Prostate gland (tissue), 2 donors: ENCODE data around the gene GALNT14.

ENCODE experiments used
- POLR2A ChIP-seq: fragments of 450-650 bp; IDR thresholded peaks from one replicate; pipeline ENCODE4 v1.6.1; 2016; ENCODE audit warnings: antibody characterized with exemption, mild to moderate bottlenecking
- TF ChIP-seq, protein P1 (sequence below), 4 experiments: fragments of 200-600 bp in 2 of 4; fragments of 450-650 bp in 2 of 4; sonication (generic) in 2 of 4; IDR thresholded peaks; 1 replicate in 3 of 4; 2 replicates in 1 of 4; pipeline ENCODE4 v1.5.1; 2016 to 2019; ENCODE audit warnings: antibody characterized with exemption in 4 of 4, mild to moderate bottlenecking in 2 of 4, moderate library complexity in 2 of 4

DNA sequence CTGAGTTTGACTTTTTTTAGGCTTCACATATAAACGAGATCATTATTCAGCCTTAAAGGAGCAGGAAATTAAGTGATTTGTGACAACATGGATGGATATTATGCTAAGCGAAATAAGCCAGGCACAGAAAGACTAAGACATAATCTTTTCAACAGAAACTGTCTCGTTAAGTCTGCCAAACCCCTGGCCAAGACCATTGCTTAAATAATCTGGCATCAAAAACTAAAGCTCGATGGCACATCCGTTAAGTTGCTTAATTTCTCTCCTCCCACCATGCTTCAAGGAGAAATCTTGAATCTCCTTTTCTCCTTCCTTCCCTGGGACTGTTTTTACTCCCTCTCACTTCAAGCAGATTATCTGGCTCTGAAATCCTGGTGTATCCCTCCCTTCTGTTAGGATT lies 140.3 kb downstream of the GALNT14 start:
- TF ChIP-seq, protein P1, sequence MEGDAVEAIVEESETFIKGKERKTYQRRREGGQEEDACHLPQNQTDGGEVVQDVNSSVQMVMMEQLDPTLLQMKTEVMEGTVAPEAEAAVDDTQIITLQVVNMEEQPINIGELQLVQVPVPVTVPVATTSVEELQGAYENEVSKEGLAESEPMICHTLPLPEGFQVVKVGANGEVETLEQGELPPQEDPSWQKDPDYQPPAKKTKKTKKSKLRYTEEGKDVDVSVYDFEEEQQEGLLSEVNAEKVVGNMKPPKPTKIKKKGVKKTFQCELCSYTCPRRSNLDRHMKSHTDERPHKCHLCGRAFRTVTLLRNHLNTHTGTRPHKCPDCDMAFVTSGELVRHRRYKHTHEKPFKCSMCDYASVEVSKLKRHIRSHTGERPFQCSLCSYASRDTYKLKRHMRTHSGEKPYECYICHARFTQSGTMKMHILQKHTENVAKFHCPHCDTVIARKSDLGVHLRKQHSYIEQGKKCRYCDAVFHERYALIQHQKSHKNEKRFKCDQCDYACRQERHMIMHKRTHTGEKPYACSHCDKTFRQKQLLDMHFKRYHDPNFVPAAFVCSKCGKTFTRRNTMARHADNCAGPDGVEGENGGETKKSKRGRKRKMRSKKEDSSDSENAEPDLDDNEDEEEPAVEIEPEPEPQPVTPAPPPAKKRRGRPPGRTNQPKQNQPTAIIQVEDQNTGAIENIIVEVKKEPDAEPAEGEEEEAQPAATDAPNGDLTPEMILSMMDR (IDR thresholded peaks at IDR 0.05) = no peak
- no peak for TF ChIP-seq POLR2A
